Activated CD4-positive, alpha-beta T cell treated with anti-CD3 and anti-CD28 coated beads for 4 hours (primary cell): ENCODE measurements around the gene RSPH9.
"Not testable (repeated sequence)": the region's sequence is repeated elsewhere in the genome, so short reads cannot be mapped to it uniquely, and the experiment has no call there.

ENCODE experiments used
- DNase-seq, 2 donors: peaks; one replicate each; pipeline ENCODE4 v3.0.0-alpha.2; 2020

The RSPH9 gene

DNA sequence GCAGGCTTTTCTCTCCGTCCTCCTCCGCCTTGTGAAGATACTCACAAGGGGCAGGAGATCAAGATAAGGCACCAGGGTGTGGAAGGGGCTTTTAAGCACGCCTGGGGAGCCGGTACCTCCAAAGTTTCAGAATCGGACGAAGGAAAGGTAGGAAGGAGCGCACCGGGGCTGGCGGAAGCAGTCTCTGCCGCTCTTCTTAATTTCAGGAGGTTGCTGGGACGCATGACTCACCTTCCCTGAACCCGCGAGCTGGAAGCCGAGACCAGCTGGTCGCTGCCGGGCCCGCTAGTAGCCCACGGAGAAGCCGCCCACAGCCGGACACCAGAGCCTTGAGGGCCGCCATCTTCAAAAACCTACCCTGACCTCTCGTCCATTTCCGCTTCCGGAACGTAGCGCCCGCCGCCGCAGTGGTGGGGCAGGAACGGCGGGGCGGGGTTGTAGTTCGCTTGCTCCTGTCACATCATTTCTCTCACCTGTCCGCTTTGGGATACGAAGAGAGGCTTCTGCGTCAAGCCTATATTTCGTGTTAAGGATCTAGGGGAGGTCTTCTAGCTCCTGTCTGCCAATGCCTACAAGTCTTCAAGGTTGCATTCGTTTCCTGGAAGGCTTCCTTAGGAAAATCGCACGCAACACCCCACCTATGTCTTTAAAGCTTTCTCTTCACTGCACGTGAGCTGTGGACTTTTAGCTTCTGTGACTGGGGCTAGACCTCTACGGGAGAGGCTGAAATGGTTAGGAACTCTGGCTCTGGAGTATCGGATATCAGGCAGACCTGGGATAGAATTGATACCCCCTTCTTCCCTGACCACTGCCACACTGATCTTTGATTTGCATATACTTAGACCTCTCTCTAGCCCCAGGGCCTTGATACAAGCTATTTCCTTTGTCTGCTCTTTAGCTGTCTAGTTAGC is 42.9 kb downstream of the RSPH9 start, which contains the start of gene MRPS18A:
Gene MRPS18A (minus strand): TSS at position 355 of the 911 bp plus-strand sequence. CDS start 12 bp downstream, at position 343.
- DNase-seq, result peak; percentile 65 to 72

DNA sequence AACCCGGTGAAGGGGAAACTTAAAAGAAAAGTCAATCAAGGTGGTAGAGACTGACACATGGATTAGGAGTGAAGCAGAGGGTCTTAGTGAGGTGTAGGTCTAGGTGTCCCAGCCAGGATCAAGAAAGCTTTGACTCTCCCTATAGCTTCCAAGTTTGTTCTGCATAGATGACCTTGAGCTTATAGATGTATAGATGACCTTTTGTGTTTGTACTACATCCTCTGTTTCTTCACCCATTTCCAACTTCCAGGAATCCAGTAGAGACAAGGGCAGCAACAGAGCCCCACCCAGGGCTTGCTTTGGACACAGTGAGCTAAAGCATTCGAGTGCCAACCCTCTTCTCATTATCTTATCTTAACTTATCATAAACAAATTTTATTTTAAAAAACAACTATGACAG is 44.6 kb downstream of the RSPH9 start:
- DNase-seq, result no peak

DNA sequence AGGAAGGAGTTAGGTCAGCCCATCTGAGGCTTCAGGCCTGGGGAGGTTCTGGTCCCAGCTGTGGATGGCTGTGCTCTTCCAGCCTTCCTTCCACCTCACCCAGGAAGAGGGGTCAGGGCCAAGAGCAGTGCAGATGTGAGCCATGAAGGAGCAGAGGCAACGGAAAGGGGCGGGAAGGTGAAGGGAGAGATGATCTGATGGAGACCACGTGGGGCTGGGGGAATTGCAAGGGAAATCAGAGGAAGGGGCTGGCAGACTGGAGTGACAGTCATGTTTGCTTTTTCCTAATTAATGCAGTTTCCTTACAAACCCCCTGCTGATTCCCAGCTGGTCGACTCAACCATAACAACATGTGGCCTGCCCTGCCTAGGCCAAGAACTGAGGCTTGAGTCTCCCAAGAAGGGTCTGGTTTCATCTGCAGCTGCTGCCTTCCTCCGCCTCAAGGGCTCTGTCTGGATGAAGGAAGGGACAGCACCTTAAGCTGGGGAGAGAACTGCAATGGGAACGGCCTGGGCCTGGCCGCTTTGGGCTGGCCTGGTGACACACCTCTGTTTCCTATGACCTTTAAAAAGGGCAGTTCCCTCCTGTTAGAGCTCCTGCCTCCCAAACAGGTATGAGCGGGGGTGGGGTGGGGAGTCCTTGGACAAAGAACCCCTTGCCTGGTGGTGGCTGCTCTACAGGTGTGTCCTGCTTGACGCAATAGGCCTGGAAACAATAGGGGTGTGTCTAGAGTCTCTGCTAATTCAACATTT is 50.6 kb downstream of the RSPH9 start:
- DNase-seq, result no peak

DNA sequence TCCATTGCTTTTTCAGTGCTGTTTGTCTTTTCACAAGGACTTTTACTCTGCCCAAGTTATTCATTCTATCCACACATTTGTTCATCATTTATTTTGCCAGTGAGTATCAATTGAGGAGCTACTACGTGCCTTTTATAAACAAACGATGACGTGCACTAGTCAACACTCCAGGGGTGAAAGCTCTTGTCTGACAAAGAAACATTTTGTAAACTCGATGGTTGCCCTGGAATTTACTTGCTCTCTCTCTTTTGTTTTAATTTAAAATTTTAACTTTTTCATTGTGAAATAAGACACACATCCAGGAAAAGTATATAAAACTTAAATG is 51.1 kb downstream of the RSPH9 start:
- DNase-seq, result no peak

DNA sequence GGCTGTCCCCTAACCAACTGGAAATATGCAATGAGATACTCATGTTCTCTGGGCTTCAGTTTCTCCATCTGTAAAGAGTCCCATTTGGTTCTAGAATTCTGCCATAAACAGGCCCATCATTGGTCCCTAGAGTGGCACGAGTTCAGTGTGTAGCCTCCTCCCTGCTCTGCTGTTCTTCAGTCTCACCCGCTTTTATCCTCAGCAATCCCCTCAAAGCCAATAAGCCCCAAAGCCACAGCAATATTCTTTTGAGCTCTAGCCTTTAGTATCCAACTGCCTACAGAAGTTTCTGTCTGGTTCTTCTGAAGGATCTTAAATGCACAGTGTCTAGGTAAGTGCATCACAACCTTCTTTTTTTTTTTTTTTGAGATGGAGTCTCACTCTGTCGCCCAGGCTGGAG is 52.6 kb downstream of the RSPH9 start:
- DNase-seq, result no peak

DNA sequence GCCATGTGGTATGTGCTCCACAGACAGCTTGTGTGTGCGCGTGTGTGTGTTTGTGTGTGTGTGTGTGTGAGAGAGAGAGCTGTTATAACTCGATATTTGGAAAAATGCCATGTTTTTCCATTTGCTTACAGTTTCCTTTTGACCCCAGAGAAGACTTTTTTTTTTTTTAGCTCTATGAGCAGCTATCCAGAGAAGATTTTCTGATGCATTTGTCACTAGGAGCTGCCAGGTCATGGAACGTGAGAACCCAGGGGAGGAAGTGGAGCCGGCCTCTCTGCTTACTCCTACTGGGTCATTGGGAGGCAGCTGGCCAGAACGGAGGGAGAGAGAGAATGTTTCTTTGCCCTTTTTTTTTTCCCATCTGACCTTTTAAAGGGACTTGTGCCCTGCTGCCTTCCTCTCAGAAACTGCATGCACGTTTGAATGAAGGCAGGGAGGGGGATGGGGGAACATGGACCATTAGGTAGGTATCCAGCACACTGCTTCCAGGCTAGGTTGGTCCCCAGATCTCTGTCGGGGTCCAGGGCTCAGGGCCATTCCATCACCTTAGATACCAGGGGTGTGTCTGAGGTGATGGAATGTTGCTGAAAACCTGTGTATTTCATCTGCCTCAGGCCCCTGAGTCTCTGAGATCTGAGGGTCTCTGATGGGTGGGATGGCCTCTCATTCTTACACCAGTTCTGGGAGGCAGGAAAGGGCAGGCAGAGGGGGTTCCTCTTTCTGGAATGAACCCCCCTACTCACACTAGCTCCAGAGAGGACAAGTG is 53.9 kb downstream of the RSPH9 start:
- DNase-seq, result no peak

DNA sequence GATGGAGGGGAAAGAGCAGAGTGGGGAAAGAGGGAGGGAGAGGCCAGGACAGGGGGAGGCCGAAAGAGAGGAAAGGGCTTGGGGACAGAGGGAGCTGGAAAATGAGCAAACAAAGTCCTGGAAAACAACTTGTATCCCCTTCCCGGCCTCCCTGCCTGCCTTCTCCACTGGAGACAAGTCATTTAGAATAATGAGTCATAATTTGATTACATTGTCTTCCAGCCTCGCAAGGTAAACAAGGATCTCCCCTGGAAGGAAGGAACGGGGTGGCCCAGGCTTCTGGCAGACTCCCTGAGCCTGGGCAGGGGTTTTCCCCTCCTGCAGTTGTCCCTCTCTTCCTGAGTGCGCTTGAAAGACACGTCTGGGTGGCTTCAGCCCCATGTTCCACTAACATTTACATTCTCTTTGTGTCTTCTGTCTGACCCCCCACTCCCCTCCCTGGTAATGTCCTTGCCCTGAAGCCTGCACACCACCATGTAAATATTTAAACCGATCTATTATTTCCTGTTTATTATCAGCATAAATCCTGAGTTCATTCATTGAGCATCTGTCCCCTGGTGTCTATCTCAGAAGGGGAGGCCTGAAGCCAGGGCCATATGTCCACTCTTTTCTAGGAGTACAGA is 54.8 kb downstream of the RSPH9 start:
- no peak for DNase-seq

DNA sequence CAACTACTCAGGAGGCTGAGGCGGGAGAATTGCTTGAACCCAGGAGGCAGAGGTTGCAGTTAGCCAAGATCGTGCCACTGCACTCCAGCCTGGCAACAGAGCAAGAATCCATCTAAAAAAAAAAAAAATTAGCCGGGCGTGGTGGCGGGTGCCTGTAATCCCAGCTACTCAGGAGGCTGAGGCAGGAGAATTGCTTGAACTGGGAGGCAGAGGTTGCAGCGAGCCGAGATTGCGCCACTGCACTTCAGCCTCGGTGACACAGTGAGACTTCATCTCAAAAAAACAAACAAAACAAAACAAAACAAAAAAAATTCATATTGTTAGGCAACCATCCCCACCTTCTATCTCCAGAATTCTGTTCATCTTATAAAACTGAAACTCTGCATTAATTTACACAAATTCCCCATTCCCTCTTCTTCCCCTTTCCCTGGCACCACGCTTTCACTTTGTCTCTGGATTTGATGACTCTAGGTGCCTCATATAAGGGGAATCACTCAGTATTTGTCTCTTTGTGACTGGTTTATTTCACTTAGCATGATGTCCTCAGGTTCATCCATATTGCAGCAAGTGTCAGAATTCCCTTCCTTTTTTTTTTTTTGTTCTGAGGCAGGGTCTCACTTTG is 56.2 kb downstream of the RSPH9 start:
- DNase-seq, result not testable (repeated sequence)

DNA sequence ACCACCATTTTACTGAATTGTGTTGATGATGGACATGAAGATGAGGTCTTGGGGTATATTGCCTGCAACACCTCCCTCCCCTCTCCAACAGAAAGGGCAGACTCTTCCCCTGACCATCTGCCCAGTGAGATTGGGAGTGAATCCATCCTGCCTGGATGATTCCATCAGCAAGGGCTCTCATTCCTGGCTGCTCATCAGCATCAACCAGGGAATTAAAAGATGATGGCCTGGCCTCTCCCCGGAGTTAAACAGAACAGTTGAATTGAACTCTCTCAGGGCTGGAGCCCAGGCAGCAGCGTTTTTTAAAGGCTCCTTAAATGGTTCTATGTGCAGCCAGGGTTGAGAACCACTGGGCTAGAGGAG is 57.3 kb downstream of the RSPH9 start:
- DNase-seq, result no peak

DNA sequence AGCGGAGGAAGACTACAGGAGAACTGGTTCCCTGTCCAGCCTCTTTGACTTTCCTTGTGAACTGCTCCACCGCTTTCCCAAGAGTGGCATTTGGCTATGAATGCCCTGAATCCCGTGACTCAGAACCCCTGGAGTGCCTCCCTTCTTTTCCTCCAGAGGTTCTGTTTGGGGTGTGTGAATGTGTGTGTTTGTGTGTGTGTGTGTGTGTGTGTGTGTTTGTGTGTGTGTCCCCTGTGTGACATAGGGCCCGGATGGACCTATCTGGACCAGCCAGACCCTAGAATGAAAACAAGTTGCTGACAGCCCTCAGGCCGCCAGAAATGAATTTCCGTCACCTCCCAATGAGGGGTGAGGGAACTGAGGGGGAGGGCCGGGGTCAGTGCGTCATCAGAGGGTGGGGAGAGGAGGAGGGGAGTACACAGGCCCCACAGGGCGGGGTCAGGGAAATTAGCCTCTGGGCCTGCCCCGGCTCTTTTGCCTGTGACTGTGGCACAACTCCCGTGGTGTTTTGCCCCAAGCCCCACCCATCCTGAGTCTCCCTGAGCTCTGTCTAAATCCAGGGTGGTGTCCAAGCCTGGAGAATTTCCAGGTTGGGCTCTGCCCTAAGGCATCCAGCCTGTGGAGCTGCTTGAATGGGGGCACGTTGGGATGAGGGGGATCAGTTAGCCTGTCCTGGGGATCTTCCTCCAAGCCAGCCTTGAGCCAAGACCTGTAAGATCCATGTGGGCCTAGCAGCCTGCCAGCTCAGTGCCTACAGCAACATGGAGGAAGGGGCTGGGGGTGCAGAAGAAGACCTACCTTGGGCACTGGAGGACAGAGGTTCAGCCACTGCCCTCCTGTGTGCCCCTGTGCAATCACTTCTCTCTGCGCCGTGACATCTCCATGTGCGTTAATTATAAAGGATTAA is 58.0 kb downstream of the RSPH9 start:
- DNase-seq, result peak in 1 of 2 donors; percentile 11

DNA sequence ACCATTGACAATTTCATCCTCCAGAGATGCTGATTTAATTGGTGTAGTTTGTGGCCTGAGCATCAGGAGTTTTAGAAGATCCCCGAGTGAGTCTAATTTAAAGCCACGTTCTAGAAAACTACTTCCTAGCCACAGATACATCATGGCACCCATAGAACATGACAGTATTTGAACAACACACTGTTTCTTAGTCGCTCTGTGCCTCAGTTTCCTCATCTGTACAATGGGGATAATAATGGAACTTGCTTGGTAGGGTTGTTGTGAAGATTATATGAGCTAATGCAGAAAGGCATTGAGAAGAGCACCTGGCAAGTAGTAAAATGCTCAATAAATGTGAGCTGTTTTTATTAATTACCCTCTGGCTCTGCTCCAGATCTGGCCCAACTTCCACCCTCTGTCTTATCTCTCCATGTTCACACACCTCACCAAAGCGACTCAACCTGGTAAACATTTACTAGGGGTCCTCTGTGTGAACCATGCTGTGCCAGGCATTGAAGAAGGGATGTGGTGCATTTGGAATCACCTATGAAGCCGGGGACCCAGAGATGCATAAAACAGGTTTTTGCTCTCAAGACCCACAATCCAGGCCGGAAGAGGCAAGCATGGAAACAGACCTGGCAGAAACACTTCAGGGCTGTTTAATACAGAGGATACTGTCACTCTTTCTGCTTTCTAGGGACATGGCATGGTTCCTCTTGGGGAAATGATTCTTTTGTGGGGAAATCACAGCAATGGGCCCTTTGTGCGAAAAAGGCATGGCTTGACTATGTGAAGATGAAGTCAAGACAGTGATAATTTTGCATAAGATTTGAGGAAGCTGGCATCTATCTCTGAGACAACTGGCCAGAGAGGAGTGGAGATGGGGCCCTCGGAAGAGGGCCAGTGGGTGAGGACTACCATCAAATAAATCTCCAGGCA is 58.9 kb downstream of the RSPH9 start:
- DNase-seq, result no peak

DNA sequence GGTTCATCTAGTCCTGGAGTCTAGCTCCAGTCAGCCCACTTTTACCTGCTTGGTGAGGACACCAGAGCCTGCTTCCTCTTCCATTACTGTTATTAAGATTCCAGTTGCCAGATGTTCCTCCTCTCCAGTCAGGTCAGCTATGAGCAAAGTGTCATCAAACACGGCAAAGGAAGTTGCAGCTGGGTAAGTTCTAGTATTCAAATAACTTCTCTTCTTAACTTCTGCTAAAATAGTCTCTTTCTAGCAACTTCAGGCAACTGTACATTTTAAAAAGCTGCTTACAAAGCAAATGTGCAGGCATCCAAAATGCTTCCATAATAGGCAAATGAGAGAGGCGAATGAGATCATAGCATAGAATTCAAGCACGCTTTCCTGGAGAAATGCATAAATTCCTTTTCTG is 61.2 kb downstream of the RSPH9 start:
- DNase-seq, result no peak

DNA sequence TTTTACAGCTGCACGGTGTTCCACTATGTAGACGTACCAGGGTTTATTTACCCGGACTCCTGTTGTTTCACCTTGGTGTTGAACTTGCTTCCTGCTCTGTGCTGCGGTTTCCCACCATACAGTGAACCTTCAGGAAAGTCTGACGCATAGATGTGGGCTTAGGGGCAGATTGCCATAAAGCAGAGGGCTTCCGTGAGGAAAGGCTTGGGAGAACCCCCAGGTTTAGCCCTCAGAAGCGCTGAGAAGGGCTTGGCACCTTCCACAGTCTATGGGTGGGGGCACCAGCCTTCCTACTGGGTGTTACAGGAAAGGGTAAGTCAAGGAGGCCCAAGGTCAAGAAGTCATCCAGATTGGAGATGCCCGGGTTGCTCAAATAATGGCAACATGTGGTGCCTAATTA is 62.0 kb downstream of the RSPH9 start:
- no peak for DNase-seq

DNA sequence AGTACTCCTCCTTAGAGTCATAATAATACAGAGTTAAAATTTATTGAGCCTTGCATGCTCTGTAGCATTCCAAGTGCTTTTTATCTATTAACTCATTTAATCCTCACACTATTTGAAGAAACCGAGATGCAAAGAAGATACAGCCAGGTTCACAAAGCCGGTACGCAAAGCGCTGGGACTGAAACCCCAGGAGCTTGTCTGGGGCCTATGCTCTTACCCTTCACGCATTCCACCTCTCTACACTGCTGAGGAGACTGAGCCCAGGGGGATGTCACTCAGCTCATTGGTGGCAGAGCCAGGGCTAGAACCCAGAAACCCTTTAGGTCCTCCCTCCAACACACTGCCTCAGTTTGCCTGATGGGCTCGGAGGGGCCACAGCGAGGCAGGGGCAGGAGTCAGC is 62.4 kb downstream of the RSPH9 start:
- DNase-seq, result no peak

DNA sequence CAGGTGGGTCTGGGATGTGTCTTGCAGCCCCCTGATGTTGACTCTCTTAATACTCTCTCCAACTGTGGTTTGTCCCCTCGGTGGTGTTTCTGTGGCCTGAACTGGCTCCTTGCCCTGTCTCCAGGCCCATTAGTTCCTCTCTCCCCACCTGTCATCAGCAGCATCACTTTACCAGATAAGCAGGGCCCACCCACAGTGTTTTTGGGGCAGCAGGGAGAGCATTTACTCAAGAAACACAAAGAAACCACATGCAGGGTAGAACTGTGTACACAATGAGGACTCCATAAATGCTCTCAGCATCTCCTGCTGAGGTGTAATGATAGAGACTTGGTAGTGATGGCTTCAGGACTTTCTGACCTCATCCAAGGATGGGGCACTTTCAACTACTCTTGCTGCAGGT is 62.9 kb downstream of the RSPH9 start:
- DNase-seq, result no peak

DNA sequence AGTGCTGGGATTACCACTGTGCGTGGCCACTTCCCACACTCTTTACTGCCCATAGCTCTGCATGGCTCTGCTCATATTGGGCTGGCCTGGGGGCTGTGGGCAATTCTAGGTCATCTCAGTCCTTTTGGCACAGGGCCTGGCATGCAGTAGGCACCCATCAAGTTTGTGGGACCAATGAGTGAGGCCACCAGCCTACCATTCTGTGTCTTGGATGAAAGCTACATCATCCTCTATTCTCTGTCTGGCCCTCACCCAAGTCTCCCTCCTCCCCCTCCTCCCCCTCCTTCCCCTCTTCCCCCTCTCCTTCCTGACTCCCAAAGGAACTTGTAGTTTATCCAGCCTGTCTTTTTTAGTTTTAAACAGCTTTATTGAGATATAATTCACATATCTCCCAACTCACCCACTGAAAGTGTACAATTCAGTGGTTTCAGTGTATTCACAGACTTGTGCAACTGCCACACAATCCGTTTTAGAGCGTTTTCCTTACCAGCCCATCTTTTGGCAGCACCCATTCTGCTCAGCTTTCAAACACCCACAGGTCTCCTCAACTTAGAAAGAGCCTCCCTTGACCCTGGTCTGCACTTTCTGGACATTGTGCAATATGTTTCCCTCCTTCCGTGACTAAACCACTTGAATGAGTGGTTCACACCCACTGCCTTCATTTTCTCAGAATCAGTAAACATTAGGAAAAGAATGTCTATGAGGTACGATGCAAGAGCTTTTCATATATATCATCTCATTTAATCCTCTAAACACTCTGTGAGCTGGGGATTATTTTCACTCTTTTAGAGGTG is 64.2 kb downstream of the RSPH9 start:
- no peak for DNase-seq

DNA sequence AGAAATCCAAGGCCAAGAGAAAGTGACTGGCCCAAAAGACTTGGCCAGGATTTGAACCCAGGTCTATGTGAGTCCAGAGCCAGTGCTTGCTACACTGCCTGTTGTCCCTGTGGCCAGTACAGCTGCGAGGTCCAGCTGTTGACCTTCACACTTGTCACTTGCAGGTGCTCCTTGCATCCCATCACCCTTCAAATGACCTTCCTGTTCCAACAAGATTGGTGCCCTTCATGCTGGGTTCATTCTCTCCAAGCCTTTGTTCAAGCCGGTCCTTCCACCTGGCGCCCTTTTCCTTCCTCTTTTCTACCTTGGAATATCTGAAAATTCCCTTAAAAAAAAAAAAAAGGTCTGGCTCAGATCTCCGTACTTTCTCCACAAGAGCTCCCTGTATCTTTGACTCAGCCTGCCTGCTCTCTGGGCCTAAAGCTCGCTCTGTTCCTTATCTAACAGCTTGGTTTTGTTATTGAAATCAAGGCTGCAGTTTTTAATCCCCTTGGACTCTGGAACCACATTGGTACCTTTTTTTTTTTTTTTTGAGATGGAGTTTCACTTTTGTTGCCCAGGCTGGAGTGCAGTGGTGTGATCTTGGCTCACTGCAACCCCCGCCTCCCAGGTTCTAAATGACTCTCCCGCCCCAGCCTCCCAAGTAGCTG is 64.9 kb downstream of the RSPH9 start:
- DNase-seq, result no peak

DNA sequence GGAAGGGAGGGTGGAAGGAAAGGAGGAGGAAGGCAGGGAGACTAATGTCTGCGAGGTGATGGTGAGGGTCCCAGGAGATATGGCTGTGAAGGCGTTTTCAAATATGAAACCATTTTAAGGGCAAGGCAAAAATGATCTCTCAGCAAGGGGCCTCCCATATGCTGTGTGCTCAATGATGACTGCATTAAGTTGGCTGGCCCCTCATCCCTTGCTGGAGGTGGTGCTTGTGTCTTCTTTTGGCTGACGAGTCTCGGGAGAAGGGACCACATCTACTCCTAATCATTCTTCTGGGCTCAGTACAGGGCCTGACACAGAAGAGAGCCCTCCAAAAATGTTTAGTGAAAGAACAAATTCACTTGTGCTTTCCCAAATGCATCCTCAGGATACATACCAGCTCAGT is 65.7 kb downstream of the RSPH9 start:
- no peak for DNase-seq

DNA sequence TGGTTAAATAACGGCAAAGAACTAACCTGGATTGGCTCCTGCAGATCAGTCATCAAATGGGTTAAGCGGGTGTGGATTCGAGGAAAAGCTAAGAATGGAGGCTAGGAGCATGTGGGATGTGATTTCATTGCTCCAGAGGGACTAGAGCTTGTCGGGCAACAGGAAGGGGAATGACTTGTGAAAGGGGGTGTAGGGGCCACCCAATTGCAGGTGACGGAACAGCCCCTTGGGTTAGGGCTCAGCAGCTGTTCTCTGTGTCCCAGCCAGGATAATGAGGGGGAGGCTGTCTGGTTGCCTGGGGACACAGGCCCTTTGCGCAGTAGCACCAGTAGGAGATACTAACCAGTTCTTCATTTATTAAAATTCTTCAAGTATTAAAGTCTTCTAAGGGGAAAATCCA is 67.7 kb downstream of the RSPH9 start:
- DNase-seq, result no peak
